ENCODE measurements around the gene FGD3.

Gene FGD3

DNA sequence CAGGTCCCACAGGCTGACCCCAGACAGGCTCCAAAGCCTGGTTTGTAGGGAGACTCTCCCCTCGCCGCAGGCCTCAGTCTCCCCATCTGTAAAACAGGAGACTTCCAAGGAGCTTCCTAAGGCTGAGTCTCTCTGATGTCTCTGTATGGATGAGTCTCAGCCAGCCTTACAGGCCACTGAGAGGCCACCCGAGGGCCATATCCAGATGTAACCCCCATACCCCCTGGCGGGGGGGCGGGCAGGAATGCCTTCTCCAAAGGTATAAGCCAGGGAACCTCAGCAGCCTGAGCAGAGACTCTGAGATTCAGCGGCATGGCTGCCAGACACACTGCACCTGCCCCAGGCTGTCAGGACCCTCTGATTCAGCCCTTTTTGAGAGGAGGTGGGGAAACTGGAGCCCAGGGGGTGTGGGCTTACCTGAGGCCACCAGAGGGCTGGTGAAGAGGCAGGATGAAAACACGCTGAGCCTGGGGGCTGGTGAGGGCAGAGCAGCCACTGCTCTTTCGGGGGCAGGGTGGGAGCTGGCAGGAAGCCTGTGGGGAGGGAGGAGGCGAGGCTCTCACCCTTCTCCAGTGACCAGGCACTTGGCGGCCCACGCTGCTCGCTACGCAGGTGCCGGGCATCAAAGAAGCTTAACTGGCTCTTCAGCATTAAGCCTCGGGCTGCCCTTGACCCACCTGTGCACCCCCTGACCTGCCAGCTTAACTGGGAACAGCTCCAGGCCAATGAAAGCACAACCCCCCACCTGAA is 105.6 kb downstream of the FGD3 start:
- no peak for DNase-seq (ENCODE audit: low read depth in 2 of 2)

DNA sequence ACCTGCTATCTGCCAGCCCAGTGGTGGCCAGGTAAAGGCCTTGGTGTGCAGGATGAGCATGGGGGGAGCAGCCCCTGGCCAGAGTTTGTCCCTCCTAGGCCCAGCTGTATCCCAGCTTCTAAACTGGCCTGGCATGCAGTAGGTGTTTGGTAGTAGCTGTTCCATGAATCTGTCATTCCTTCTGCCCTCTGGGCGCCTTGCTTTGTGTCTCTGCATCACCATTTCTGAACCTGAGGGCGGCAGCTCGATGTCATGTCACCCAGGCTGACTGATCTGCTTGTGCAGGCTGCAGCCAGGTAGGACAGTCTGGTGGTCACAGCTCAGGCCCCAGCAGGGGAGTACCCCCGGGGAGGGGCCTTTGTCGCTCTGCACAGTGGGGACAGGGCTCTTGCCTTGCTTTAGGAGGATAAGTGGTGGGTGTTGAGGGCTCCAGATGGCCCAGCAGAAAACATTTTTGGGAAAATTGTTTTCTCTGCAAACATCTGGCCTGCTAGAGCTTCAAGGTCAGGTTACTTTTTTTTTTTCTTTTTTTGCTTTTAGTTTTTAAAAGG is 106.5 kb downstream of the FGD3 start:
- DNase-seq (ENCODE audit: low read depth in 2 of 2): no peak

DNA sequence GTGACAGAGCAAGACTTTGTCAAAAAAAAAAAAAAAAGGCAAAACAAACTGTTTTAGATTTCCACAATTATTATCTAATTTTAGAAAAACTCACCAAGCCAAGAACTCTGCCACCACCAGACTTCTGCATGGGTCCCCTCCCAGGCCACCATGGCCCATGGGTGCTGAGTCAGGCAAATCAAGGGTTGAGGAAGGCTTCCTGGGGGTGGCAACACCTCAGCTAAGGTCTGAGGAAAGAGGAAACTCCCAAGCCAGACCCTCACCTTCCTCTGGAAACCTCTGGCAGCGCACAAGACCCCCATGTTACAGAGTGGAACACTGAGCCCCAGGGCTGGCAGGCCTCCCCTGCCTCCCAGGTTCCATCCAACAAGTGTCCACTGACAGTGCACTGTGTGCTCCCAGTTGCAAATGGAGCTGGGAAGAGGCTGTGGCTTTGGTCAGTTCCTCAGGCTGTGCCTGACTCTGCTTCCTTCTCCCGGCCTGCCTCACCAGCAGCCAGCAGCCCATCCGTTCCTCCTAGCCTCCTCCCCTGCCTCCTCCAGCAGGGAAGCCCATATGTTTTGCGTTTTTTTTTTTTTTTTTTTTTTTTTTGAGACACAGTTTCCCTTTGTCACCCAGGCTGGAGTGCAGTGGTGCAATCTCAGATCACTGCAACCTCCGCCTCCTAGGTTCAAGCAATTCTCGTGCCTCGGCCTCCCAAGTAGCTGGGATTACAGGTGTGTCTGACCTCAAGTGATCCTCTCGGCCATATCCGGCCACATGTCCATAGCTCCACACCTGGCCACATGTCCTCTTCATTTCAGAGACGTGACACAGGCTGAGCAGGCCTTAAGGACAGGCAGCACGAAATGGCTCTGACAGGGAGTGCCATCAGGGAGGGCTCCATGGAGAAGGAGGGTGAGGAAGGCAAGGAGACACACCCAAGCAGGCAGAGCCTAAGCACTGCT is 107.7 kb downstream of the FGD3 start:
- DNase-seq (ENCODE audit: low read depth in 2 of 2): no peak

DNA sequence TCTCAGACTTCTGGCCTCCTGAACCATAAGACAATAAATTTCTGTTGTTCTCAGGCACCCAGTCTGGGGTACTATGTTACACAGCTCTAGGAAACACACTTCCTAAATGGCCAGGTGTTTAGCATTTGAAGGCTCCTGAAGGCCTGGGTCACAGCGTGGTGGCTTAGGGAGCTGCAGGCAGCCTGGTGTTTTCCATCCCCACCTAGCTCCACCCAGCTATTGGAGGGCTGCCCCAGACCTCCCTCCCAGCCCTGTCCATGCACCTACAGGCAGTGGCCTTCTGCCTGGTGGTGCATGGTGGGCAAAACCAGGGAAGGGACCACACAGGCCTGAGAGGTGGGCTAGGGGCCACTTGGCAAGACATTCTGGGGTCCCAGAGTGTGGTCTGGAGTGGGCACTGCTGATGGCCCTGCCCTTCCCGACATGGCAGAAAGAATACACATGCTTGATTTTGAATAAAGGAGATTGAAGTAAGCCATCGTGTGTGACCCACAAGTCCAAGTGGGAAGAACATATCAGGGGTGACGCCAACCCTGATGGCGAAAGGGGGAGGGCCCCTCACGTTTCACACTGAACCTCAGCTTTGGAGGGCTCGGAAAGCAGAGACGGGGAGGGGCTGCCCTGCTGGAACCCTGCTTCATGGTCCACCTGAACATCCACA is 109.8 kb downstream of the FGD3 start:
- no peak for DNase-seq (ENCODE audit: low read depth in 2 of 2)

DNA sequence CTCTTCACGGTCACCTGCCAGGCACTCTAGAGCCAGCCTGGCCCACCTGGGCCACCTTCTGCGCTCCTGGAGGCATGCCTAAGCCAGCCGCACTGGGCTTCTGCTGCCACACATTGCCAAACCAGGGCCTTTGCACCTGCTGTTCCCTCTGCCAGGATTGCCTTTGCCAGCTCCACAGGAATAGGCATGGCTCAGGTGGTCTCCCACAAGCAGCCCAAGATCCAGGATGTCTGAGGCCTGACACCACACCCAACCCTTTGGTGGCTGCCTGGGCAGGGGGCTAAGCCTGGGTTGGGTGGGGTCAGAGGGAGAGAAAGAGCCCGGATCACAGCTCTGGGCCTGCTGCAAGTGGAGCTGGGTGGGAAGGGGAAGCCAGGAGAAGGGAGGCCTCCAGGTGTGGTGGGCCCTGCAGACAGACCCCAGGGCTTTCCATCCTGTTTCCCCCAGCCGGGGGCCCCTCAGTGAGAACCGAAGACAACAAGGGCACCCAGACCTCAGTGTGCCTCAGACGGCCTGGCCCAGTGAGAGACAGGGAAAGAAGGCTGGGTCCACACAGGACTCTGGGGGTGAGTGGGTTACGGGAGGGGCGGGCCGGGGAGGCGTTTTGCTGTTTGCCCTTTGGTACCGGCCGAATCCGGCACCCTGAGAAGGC is 110.5 kb downstream of the FGD3 start:
- no peak for DNase-seq (ENCODE audit: low read depth in 2 of 2)

DNA sequence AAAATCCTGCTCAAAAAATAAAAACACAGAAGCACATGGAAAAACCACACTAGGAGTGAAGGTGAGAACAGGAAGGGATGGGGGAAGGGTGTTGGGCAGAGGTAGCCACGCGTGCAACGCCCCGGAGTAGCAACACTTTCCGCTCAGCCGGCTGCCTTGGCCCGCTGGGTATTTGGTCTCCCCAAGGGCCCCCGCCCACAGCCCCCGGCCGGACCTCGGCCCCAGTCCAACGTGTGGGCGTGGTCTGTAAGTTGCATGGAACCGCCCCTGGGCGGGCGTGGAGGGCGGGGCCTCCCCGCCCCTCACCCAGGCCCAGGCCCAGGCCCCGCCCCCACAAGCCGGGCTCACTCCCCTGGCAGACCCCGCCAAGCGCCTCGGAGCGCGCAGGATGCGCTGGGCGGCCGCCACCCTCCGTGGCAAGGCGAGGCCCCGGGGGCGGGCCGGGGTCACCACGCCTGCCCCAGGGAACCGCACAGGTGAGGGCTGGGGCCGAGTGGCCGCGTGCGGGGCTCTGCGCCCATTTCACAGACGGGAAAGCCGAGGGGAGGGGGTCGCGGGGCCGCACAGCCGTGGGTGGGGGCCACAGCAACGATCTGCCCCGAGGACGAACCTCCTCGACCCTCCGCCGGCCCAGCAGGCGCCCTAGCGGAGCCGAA is 111.2 kb downstream of the FGD3 start, which contains the start of gene SUSD3:
Gene SUSD3, plus strand, starts transcription at position 347 of the 656 bp plus-strand sequence. Its CDS starts 42 bp downstream, at position 389.
- peak in 1 of 2 donors; percentile 37 for DNase-seq (ENCODE audit: low read depth in 2 of 2)

DNA sequence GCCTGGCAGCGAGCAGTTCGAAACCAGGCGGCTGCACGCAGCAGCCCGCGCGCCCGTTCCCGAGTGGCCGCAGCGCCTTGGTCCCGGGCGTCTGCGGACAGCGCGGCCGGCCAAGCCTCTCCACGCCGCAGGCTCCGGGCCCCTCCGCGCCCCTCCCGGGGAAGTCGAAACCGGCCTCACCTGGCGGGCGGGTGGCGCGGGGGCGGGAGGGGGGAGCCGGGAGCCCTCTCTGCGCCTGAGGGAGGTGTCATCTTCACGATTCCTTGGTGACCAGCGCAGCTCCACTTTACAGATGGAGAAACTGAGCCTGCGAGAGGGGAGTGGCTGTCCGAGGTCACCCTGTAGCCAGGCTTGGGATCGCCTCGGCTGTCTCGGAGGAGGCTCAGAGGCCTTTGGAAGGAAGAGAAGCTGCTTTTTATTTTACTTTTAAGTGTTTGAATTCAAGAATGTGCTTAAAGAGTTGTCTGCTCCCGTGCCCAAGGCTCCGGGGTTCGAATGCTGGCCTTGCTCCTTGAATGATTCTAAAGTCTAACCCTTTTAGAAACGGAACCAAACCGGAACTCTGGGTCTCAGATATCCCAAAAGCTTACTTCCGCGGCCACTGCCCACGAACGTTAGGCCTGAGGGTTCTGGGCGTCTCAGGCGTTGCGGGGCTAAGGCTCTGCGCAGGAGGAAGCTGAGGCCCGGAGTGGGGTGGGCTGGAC is 111.8 kb downstream of the FGD3 start:
- no peak for DNase-seq (ENCODE audit: low read depth in 2 of 2)

DNA sequence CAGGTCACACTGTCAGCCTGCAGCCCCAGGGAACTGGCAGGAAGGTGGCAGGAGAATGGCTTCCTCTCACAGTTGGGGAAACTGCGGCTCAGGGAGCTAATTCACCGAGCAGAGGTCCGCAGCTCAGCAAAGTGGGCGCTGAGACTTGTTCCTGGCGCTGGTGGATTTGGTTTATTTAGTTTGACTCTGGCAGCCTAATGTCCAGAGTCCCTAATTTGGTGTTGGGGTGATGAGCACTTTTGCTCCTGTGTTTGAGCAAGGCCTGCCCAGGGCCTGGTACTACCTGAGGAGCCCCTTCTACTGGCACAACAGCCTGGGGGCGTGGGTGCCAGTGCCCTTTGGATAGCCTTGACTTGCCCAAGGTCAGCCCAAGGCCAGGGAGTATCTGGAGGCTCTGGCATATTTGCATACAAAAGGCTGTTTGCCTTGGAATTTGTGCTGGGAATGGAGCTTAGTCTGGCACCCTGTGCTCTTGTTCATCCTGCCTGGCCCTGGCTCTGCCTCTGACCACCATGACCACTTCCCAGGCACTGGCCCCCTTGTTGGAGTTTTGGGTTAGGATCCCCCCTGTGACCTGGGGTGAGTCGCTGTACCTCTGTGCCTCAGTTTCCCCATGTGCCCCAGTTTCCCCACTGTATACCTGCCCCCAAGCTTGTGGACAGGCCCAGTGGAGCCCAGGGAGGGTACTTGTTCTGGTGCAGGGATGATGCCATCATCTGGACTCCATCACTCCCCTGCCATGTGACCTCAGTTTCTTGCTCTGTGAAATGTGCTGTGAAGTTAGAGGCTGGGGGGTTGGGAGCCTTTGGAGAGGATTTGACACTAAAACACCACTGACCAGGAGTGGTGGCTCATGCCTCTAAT is 112.6 kb downstream of the FGD3 start:
- DNase-seq (ENCODE audit: low read depth in 2 of 2): no peak

DNA sequence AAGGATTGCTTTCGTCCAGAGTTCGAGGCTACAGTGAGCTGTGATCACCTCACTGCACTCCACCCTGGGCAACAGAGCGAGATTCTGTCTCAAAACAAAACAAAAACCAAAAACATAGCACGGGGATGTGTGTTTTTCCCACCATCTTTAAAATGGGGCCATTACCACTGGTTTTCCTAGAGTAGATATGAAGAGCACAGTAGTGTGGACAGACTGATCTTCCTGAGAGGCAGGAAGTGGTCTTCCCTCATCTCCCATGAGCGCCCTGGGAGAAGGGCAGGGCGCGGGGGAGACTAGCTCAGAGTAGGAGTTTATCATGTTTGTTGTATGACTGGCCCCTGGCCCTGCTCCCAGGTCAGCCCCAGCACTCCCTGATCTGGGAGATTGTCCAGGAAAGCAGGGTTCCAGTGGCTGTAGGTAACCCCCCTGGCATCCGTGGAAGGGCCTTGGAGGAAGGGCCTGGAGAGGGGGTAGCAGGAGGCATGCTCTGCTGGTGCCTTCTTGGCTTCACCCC is 113.5 kb downstream of the FGD3 start:
- no peak for DNase-seq (ENCODE audit: low read depth in 2 of 2)

DNA sequence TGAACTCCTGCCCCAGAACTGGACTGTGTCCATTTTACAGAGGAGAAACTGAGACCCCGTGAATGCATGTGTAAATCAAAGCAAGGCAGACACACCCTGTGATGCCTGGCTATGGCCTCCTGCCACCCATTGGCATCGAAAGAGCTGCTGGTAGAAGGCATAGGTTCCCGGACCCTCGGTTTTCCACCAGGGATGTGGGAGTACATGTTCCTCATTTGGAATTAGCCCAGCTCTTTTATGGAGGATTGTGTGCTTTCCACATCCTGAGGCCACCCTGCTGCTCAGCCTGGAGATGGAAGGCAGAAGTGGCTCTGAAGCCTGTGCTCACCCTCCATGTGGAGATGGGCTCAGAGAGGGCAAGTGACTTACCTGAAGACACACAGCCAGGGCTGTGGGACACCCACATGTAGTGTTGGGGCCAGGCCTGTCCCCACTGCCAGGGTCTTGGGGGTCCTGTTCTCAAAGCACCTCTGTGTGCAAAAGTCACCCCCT is 114.0 kb downstream of the FGD3 start:
- no peak for DNase-seq (ENCODE audit: low read depth in 2 of 2)

DNA sequence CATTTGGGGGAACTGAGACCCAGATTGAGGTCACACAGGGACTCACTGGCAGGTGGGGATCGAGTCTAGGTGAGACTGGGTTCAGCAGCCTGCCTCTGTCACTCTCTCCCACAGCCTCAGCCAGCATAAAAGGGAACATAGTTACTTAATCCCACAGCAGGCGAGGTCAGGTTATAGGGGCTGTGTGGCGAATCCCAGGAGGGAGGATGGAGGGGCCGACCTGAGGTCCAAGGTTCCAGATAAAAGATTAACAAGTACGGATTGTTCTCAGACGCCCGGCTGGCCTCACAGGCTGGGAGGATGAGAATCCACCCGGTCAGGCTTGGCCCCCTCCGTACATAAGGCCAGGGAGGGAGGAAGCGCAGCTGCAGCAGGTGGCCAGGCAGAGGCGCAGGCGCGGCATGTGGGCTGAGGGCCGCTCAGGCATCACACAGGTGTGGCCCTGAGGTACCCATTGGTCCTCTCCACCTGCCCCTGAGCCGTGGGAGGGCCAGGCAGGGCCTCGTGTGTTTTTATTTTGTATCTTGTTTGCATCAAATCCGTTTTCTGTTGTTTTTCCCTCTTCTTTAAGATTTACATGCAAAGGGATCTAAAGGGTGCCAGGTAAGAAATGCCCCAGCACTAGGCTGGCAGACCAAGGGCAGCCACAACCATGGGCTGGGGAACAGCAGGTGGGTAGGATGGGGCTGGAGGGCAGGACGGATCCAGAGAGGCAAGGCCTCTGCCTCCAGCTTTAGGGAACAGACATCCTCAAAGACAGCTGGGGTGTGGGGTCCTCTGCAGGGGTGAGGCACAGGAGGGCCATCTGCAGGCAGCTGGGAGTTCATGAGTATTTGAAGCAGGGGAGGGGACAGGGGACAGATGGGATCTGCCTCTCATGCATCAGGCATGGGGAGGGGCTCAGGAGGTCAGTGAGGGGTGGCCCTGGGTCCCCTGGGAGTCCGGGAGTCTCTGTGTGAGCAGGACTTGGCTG is 114.8 kb downstream of the FGD3 start:
- DNase-seq (ENCODE audit: low read depth in 2 of 2): no peak

DNA sequence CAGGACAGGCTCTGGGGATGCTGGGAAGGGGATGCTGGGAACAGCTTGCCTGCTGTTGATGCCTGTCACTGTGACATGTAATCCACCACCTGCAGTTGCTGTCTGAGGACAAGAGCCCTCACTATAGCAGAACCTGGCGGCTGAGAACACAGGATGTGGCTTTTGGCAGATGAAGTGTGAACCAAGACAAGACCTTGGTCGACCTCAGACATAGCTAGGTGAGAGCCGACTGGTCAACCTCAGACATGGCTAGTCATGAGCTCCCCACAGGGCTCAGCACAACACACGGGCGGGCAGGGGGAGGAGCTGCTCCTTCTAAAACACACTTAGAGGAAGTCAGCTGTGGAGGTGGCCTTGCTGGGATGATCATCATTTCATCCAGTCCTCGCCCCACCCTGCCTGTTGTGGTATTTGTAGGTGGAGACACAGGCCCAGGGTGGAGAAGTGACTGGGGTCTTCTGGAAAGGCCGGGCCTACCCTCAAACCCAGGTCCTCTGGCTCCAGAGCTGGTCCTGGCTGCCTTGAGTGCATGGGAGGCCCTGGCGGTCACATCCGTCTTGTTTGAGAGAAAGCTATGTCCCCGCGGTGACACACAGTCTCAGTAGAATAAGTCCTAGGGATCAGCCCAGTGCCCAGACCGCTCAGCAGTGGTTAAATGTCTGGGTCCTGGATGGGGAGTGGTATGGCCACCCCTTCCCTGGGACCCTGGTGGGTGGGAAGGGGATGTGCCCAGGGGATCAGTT is 117.2 kb downstream of the FGD3 start:
- DNase-seq (ENCODE audit: low read depth in 2 of 2): peak; percentile 47 to 71

DNA sequence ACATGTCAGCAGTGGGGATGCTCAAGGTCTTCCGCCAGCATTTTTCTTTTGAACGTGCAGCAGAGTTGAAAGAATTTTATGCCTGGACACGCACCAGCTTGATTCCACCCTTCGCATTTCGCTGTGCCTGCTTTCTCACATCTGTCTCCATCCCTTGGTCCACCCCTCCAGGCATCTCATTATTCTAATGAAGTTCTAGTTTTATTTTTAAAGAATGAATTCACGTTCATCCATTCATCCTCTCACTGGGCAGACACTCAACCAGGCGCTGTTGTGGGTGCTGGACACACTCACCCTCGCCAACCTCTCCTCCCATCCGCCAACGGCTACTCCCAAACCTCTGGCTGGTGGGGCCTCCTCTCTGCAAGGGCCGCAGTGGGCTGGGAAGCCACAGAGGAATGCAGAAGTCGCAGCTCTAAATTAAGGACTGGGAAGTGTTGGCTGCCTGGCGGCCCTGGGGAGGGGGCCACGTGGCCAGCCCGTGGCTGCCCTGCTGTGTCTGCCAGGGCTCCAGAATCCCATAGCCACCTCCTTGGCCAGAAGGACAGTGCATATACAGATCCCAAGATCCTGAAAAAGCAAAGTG is 117.9 kb downstream of the FGD3 start:
- DNase-seq (ENCODE audit: low read depth in 2 of 2): no peak

DNA sequence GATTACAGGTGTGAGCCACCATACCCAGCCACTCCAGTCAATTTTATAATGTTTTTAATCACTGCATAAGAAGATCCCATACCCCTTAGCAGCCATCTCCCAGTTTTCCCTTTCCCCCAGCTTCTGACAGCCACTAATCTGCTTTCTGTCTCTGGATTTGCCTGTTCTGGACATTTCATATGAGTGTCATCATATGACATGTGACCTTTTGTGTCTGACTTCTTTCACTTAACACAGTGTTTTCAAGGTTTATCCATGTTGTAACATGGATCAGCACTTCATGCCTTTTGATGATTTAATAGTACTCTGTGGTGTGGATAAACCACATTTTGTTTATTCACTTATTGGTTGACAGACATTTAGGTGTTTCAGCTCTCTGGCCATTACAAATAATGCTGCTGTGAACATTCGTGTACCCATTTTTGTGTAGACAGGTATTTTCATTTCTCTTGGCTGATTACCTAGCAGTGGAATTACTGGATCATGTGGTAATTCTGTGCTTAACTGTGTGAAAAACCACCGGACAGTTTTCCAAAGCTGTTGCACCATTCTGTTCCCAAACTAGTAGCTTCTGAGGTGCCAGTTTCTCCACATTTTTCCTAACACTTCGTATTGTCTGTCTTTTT is 119.8 kb downstream of the FGD3 start:
- DNase-seq (ENCODE audit: low read depth in 2 of 2): no peak

DNA sequence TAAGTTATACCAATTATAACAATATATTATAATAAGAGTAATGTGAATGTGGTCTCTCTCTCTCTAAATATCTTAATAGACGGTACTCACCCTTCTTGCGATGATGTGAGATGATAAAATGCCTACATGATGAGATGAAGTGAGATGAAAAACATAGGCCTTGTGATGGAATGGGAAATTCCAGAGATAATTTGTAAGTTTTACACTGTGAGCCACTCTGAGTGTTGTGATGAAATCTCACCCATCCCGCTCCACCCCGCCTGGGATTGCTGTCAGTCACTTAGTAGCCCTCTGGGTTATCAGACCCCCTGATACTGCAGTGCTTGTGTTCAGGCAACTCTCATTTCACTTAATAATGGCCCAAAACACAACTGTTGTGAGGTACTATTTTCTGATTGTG is 121.6 kb downstream of the FGD3 start:
- no peak for DNase-seq (ENCODE audit: low read depth in 2 of 2)

DNA sequence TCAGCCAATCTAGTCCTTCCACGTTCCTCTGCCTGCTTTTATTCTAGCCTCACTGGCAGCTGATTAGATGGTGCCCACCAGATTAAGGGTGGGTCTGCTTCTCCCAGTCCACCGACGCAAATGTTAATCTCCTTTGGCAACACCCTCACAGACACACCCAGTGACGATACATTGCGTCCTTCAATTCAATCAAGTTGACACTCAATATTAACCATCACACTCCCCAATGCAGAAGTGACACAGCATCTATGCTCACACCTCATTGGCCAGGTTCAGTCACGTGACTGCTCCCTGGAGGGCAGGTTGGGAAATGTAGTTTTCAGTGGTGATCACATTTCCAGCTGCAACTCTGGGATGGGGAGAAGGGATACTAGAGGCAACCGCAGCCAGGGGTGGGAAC is 124.1 kb downstream of the FGD3 start:
- DNase-seq (ENCODE audit: low read depth in 2 of 2): no peak
